Ecto neural progenitor cell (in vitro differentiated cells): ENCODE results near the gene CCDC144A.
"Not testable (repeated sequence)": the region's sequence is repeated elsewhere in the genome, so short reads cannot be mapped to it uniquely, and the experiment has no call there.

Source experiments
- DNase-seq: peaks from one replicate; pipeline ENCODE4 v3.0.0-alpha.2; 2018; ENCODE audit warnings: low spot score

Gene CCDC144A

DNA sequence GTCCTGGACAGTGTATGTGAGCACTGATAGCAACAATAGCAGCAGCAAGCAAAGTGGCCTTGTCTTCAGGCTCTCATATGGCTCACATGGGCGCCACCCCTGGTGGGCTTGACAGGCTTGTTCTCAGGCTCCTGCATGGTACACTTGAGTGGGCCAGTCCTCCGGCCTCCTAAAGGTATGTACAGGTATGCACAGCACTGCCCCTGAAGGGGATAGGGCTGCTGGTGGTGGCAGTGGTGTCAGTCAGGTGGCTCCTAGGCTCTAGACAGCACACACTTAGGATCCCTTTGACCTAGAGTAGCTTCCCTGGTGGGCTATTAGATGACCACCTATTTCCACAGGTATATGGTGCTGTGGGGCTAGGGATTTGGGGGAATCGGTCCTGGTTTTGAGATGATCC, 67.5 kb downstream of the CCDC144A start:
- DNase-seq = not testable (repeated sequence)

DNA sequence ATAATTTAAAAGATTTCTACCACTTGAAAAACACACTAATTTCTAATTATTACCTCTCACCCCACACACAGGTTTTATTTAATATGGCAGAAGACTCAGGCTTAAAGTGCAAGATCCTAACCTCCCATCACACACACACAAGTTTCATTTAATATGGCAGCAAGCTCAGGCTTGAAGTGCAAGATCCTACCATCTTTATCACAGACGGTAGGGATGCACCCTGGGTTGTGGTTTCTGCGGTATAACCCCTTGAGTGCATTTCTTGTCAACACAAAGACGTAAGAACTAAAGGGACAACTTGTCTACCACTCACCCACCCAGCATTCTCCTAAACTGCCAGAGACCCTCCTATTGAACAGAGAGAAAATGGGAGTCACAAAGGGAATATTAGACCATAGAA, 68.1 kb downstream of the CCDC144A start:
- DNase-seq = not testable (repeated sequence)

DNA sequence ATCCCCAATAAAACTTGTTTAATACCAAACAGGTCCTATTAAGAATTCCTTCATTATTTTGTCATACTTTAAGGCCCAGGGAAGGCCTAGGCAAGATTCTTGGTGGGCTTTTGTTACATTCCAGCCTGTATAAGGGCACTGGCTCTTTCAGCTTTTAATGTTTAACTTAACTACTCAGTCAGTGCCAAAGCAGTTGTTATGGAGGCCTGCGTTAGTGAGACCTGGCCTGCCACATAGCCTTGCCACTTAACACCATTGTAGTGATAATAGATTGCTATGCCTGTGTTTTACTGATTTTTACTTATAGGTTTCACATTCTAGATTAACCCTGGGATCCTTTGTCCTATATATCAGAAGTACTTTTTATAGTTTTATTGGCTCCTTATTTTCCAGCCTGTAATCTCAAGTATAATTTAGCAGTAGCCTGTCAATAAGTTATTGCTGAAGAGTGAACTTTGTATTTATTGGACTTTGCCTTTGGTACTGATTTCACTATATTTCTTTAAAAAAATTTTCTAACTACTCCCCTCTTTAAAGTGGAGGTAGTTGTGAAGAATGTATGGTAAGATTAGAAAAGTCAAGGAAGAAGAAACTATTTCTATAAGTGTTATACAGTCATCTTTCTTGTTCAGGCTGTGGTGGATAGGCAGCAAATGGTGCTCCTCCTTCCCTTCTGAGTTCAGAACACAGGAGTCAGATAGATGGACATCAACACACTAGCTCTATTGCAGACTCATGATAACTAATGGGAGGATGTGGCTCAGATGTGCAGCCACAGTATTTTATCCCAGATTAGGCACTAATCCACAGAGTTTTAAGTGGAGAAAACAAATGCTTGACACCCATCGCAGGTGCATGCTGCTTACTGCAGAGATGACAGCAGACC, 78.5 kb downstream of the CCDC144A start:
- not testable (repeated sequence) for DNase-seq

DNA sequence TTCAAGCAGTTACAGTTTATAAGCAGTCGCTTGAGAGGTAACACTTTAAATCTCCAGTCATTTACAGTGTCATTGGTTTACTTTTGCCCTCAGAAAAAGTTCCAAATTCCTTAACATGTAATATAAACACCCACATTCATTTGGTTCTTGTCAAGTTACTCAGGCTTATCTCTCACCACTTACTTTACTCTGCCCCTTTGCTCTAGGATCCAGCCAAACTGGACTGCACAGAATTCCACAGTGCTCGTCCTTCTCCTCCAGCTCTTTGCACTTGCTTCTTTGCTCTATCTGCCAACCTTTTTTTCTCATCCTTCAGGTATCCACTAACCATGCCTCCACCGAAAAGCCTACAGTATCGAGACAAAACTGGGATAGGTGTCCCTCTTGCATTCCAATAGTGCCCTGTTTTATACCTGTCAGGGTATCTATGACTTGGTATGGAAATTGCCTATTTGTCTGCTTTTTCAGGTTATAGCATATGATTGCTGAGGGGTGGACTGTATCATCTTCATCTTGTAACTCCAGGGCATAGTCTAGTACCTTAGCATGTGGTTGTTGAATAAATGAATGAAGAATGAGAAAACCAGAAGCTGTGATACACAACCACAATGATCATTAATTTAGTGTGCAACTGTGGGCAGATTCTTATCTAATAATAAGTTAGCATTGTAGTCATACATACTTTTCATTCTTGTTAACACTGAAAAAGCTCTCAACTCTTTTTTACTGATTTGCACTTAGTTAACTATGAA, 82.5 kb downstream of the CCDC144A start:
- DNase-seq = not testable (repeated sequence)

DNA sequence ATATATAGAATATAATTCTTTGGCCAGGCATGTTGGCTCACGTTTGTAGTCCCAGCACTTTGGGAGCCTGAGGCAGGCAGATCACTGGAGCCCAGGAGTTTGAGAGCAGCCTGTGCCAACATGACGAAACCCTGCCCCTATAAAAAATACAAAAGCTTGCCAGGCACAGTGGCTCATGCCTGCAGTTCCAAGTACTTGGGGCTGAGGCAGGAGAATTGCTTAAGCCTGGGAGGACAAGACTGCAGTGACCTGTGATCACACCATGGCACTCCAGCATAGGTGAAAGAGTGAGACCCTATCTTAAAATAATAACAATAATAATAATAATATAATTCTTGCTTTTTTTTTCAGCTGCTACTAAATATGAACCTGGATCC, 83.1 kb downstream of the CCDC144A start:
- DNase-seq = not testable (repeated sequence)

DNA sequence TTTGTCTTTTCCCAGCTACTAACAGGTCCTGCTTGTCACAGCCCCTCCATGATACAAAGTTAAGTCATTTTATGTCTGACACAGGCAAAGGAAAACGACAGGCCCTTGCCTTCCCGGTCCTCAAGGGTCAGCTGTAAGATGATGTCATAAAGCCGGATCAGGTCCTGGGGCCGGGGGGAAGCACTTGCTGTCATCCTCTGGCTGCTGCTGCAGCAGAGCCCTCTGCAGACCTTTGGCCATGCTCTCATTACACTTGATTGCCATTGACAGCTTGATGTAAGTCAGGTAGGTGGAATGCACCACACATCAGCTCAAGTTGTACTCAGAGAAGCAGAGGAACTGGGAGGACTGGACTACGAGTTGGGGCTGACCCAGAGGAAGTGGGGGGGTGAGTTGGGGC, 97.8 kb downstream of the CCDC144A start:
- not testable (repeated sequence) for DNase-seq

DNA sequence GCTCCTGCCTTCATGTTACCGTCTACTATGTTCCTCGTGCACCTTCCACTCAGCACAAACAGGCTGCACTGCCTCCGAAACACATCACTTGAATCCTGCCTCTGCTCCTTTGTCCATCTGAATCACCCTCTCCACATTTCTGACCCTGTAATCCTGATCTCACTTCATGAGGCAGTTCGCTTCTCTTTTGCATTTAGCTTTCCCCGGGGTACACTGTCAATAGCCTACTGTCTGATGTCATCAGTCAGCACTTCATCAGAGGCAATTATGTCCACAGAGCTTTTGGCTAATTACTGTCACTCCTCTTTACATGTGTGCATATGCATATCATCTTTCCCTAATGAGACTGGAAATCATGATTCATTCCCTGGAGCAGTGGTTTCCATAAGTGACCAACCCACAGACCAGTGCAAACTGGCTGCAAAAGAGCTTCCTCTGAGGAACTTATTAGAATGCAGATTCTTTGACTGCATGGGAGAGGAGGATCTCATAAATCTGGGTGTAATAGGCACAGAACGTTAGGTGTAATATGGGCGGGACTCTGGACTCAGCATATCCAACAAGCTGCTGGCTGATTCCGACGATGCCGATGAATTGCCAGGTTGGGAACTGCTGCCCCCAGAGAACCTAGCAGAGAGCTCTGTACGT, 99.0 kb downstream of the CCDC144A start:
- not testable (repeated sequence) for DNase-seq

DNA sequence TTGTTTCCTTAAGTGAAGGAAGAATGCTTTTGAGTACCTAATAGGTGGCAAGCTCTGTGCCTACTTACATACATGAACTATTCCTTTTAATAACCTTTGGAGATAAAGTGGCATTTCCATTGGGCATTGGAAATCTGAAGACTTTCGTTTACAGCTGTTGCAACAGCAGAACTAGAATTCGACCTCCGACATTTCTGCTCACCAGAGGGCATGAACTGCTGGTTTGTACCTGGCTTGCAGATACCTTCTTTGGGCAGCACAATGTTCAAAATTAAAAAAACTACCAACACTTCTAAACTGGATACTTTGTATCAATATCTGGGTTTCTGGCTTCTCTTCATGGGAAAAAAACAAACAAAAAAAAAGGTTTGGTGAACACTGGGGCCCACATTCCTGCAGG, 99.6 kb downstream of the CCDC144A start:
- DNase-seq = not testable (repeated sequence)

DNA sequence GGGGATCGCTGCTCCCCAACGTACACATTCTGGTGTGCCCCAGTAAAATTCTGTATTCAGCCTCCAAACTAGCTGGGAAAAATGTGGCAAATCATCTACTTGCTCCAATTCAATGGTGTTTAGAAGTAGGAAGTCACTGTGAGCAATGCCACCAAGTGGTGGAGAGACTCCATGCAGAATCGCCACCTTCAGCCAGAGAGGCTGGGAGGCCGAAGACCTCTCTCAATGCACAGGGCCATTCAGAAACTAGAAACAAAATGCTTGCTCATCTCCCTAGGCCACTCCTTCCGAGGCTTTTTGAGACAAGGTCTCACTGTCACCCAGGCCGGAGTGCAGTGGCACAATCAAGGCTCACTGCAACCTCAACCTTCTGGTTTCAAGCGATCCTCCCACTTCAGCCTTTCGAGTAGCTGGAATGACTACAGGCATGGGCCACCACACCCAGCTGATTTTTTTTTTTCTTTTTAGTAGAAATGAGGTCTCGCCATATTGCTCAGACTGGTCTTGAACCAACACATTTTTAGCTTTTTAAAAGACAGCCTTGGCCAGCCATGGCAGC, 100.4 kb downstream of the CCDC144A start:
- DNase-seq = not testable (repeated sequence)

DNA sequence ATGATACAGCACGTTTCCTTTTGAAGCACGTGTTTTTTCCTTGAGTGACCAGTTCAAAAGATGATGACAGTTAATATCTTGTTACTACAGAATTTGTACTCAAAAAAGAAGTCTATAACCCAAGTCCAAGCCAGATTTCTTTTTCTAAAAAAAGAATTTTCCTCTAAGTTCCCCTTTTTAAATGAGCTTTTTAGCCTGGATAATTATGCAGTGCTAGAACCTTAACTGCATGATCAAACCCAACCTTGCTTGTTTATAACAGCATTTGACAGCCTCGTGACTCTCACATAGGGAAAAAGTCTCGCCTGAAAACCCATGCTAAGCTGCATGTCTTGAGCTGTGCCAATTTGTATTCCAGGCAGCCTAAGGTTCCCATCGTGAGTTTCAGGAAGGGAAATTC, 104.2 kb downstream of the CCDC144A start:
- DNase-seq = not testable (repeated sequence)

DNA sequence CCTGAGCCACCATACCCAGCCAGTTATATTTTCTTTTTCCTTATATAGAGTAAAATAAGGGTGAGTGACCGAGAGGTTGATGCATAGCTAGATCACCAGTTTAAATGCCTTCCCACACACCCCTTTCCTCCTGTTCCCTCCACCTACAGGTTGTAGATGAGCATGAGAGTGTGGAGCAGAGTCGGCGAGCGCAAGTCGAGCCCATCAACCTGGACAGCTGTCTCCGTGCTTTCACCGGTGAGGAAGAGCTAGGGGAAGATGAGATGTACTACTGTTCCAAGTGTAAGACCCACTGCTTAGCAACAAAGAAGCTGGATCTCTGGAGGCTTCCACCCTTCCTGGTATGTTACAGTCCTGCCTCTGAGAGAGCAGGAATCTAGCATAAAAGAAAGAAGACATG, 105.9 kb downstream of the CCDC144A start:
- not testable (repeated sequence) for DNase-seq

DNA sequence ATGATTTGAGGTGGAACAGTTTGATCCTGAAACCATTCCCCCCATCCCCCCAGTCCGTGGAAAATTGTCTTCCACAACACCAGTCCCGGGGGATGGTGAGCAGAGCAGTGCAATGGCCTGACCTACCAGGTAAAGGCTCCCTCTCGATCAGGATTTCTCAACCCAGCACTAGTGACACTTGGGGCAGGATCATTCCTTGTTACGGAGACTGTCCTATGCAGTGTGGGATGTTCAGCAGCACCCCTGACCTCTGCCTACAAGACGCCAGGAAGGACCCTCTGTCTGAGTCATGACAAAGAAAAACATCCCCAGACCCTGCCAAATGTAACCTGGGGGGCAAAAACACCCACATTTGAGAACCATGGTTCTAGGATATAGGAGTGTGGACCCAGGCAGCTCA, 114.8 kb downstream of the CCDC144A start:
- DNase-seq = peak; percentile 46

DNA sequence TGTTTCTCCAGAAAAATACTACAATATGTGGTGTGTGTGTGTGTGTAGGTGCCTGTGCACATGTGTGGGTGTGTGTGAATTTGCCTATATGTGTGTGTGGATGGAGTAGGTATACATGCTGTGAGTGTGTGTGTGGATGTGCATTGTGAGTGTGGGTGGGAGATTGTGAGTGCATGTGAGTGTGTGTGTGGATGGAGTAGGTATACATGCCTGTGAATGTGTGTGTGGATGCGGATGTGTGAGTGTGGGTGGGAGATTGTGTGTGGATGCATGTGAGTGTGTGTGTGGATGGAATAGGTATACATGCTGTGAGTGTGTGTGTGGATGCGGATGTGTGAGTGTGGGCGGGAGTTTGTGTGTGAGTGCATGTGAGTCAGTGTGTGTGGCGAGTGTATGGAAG, 116.6 kb downstream of the CCDC144A start:
- DNase-seq = peak; percentile 27

DNA sequence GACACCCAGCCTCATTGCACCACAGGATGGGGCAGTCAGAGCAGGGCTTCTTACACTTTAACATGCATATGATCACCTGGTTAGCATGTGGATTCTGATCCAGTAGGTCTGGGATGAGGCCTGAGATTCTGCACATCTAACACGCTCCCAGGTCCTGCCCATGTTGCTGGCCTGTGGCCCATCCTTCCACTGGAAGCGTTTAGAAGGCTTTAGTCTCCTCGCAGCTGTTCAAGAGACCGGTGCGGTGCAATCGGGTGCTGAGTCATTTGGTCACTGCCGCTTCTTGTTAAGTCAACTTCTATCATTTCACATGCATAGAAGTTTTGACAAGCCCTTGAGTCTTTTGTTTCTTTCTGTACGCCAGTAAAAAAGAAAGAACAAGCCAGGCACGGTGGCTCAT, 117.6 kb downstream of the CCDC144A start:
- not testable (repeated sequence) for DNase-seq

DNA sequence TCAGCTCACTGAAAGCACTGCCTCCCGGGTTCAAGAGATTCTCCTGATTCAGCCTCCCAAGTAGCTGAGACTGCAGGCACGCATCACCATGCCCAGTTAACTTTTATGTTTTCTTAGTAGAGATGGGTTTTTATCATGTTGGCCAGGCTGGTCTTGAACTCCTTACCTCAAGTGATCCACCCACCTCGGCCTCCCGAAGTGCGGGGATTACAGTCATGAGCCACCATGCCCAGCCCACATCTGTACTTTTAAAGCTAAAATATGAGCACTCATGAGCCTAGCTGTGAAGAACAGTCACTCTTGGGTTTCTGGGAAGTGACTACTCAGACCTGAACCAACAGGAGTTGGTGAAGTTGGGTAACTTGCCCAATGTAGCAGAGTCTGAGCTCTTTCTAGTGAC, 120.2 kb downstream of the CCDC144A start:
- peak; percentile 6 for DNase-seq

DNA sequence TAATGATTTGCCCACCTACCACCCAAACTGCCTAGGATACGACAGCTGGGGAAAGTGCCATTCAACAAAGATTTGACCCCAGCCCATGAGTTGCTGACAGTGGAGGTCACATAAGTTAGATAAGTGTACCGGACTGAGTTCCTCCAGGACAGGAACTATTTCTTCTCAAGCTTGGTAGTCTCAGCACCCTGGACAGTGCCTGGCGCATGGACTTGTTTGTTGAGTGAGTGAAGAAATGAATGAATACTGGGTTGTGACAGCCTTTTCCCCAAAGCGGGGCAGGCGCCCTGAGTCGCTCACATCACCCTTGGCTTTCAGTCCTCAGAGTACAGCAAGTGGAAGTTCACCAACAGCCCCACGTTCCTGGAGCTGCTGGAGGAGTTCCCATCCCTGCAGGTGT, 122.1 kb downstream of the CCDC144A start:
- peak; percentile 84 for DNase-seq

DNA sequence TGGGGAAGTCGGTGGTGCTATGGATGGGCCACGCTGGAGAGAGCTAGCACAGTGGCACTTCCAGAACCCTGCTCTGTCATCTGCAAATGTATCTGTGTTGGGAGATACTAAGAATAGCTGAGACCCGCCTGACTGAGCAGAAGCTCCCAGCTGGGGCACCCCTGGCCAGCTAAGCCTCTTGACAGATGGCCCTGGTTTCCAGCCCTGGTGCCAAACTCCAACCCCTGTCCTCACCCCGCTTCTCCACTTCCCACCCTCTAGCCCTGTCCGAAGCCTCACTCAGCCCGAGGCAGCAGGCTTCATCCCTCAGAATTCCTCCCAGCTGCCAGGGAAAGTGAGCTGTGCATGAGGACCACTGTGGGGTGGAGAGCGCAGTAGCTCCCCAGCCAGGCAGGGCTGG, 124.4 kb downstream of the CCDC144A start:
- DNase-seq = peak; percentile 49

DNA sequence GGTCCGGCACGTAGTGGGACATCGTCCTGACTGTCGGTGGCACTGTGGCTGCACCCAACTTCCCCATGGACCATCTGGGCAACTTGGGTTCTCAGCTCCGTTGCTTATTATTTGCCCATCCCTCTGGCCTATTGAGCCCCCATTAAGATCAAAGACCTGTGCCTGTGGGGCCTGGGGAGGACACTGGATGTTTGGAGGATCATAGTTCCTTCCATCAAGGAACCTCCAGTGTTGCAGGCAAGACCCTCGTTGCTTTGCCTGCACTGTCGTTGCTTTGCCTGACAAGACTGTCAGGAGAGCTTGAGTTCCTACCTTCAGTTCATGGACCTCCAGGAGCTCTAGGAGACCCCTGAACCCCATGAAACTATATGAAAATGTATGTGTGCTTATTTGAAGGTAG, 127.2 kb downstream of the CCDC144A start:
- peak; percentile 46 for DNase-seq

DNA sequence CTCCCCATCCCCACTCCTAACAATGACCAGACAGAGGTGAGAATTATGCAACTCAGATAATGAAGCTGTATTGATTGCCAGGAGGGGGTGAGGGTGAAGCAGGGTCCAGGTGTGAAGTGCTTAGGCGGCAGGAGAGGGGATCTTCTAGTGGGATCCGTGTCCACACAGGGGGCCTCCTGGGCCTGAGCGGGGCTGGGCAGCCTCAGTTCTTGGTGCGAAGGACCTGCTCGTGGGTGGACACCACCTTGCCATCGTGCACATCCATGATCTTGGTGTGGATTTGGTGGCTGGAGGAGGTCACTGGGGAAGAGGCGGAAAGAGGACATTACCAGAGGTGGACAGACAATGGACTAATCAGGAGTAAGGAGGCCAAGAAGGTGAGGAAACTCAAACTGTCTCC, 127.9 kb downstream of the CCDC144A start:
- not testable (repeated sequence) for DNase-seq

DNA sequence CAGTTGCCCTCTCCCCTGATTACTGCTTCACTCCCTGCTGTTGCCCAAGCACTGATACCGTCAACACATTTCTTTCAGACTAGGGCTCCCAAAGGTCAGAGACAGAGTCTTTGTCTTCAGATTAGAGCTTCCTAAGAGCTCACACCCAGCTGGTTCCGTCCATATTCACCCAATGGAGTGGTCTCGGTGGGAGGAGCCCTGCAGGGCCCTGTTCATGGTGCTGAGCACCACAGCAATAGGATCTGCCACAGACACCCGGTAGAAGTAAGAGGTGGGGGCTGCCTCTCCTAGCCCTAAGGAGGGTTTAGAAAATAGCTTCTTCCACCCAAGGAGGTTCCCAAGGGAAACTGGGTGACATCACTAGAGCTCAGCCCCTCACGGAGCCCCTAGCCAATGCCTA, 128.3 kb downstream of the CCDC144A start:
- DNase-seq = peak; percentile 50

DNA sequence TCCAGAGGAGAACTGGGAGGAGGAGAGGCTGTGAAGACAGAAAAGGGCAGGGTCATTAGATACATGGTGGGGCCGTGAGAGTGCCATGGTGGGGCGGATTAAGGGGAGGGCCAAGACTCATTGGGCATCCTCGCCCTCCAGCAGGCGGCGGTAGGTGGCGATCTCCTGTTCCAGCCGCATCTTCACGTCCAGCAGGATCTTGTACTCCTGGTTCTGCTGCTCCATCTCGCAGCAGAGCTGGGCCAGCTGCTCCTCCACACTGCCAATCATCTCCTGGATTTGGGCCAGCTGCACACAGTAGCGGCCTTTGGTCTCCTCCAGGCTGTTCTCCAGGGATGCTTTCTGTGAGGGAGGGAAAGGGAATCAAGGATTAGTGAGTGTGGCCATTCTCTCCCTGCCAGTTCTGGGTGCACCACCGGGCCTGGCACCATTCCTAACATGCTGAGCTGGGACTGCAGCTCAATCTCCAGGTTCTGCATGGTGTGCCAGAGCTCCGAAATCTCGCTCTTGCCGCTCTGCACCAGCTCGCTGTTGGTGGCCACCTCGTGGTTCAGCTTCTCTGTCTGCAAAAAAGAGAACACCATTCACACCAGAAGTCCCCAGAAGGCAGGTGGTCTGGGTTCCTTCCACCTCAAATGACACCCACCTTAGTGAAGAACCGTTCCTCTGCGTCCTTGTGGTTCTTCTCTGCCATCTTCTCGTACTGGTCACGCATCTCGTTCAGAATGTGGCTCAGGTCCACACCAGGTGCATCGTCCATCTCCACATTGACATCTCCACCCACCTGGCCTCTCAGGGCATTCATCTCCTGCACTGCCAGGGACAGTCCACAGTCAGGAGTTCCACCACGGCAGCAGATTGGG, 129.0 kb downstream of the CCDC144A start:
- no peak for DNase-seq
